GM23338 (cell line): ENCODE data around the gene PPP1R9A. TPM values are rescaled to one million over a fixed set of nuclear protein-coding genes. Genes with fewer than 3 reads are reported as not detected.

Source experiments
- ATAC-seq: fragments of 200-7000 bp; cut with Tn5 transposase; 3 replicates; pipeline ENCODE4 v1.9.1; 2020
- DNase-seq: peaks from one replicate; pipeline ENCODE4 v3.0.0-alpha.2; 2015; ENCODE audit warnings: low spot score
- H2AFZ ChIP-seq: fragments of 200-600 bp; sonication (generic); 2 replicates; pipeline ENCODE4 v1.8.0; 2016; ENCODE audit warnings: antibody characterized with exemption, mild to moderate bottlenecking, moderate library complexity
- H3F3A ChIP-seq: fragments of 200-600 bp; sonication (generic); replicated peaks from 2 replicates; pipeline ENCODE4 v1.8.0; 2017; ENCODE audit warnings: antibody characterized with exemption, mixed run types, low read depth
- H3K27ac ChIP-seq: fragments of 200-600 bp; sonication (generic); 2 replicates; pipeline ENCODE4 v1.6.1; 2016; ENCODE audit warnings: low read depth
- H3K27me3 ChIP-seq: fragments of 200-600 bp; sonication (generic); 2 replicates; pipeline ENCODE4 v1.8.0; 2016; ENCODE audit warnings: mild to moderate bottlenecking, mixed run types, moderate library complexity; ENCODE audit not compliant: insufficient read depth
- H3K36me3 ChIP-seq: fragments of 200-600 bp; sonication (generic); 2 replicates; pipeline ENCODE4 v1.8.0; 2016; ENCODE audit warnings: mild to moderate bottlenecking; ENCODE audit not compliant: insufficient read depth
- H3K4me1 ChIP-seq: fragments of 200-600 bp; sonication (generic); 2 replicates; pipeline ENCODE4 v1.8.0; 2016; ENCODE audit warnings: mild to moderate bottlenecking, moderate library complexity; ENCODE audit not compliant: insufficient read depth
- H3K4me2 ChIP-seq: fragments of 200-600 bp; sonication (generic); 2 replicates; pipeline ENCODE4 v1.7.1; 2017; ENCODE audit warnings: mixed run types
- H3K4me3 ChIP-seq: fragments of 200-600 bp; sonication (generic); 2 replicates; pipeline ENCODE4 v1.6.1; 2016; ENCODE audit warnings: mixed run types
- H3K79me2 ChIP-seq: fragments of 200-600 bp; sonication (generic); replicated peaks from 2 replicates; pipeline ENCODE4 v1.8.0; 2017; ENCODE audit warnings: mild to moderate bottlenecking; ENCODE audit not compliant: insufficient read depth
- H3K9me2 ChIP-seq: fragments of 200-600 bp; sonication (generic); 2 replicates; pipeline ENCODE4 v1.8.0; 2017; ENCODE audit not compliant: insufficient read depth
- H4K20me1 ChIP-seq: fragments of 200-600 bp; sonication (generic); replicated peaks from 2 replicates; pipeline ENCODE4 v1.8.0; 2017; ENCODE audit warnings: mild to moderate bottlenecking; ENCODE audit not compliant: insufficient read depth
- H3K27ac Mint-ChIP-seq: 2 replicates; pipeline ENCODE4 v1.8.0; 2020; ENCODE audit warnings: inconsistent platforms, mild to moderate bottlenecking, moderate library complexity, mixed read lengths
- H3K27me3 Mint-ChIP-seq: 3 replicates; pipeline ENCODE4 v1.8.0; 2022; ENCODE audit warnings: low read depth, mild to moderate bottlenecking, moderate library complexity, mixed read lengths, inconsistent platforms; ENCODE audit not compliant: insufficient read depth, poor library complexity
- H3K36me3 Mint-ChIP-seq: 3 replicates; pipeline ENCODE4 v1.8.0; 2021; ENCODE audit warnings: low read depth, mild to moderate bottlenecking, inconsistent platforms, moderate library complexity, mixed read lengths
- H3K4me1 Mint-ChIP-seq: 3 replicates; pipeline ENCODE4 v1.8.0; 2020; ENCODE audit warnings: mild to moderate bottlenecking, inconsistent platforms, mixed read lengths
- H3K4me3 Mint-ChIP-seq: 3 replicates; pipeline ENCODE4 v1.8.0; 2021; ENCODE audit warnings: moderate library complexity, mild to moderate bottlenecking, inconsistent platforms, mixed read lengths
- H3K9me3 Mint-ChIP-seq: 3 replicates; pipeline ENCODE4 v1.8.0; 2020; ENCODE audit warnings: moderate library complexity, mild to moderate bottlenecking, inconsistent platforms, mixed read lengths
- CREB1 ChIP-seq: fragments of 250-450 bp; sonication (Bioruptor Pico); IDR thresholded peaks from 2 replicates; pipeline ENCODE4 v1.5.0; 2020; ENCODE audit warnings: low read depth, mild to moderate bottlenecking, moderate library complexity
- CTCF ChIP-seq, 2 experiments: fragments of 200-600 bp in 1 of 2; sonication (generic) in 1 of 2; conservative IDR thresholded peaks; 2 replicates each; pipeline versions ENCODE4 v1.5.1 to v1.6.1; 2016 to 2017; ENCODE audit warnings: antibody characterized with exemption in 2 of 2, low read depth in 2 of 2, mild to moderate bottlenecking in 2 of 2, moderate library complexity in 1 of 2
- ETS1 ChIP-seq: IDR thresholded peaks from 2 replicates; pipeline ENCODE4 v1.6.1; 2016; ENCODE audit warnings: antibody characterized with exemption
- EZH2 ChIP-seq: fragments of 200-600 bp; sonication (generic); IDR thresholded peaks from one replicate; pipeline ENCODE4 v1.8.0; 2017; ENCODE audit warnings: antibody characterized with exemption, mild to moderate bottlenecking, low read depth; ENCODE audit not compliant: unreplicated experiment
- EZH2phosphoT487 ChIP-seq: fragments of 200-600 bp; sonication (generic); IDR thresholded peaks from one replicate; pipeline ENCODE4 v1.8.1; 2018; ENCODE audit warnings: antibody characterized with exemption; ENCODE audit not compliant: unreplicated experiment
- JUNB ChIP-seq: IDR thresholded peaks from one replicate; pipeline ENCODE4 v1.6.1; 2016; ENCODE audit warnings: antibody characterized with exemption; ENCODE audit not compliant: unreplicated experiment
- NANOG ChIP-seq: IDR thresholded peaks from 2 replicates; pipeline ENCODE4 v1.6.1; 2016; ENCODE audit warnings: antibody characterized with exemption, borderline replicate concordance
- POLR2AphosphoS5 ChIP-seq: IDR thresholded peaks from 2 replicates; pipeline ENCODE4 v1.6.1; 2016; ENCODE audit warnings: antibody characterized with exemption, low read depth
- REST ChIP-seq: IDR thresholded peaks from one replicate; pipeline ENCODE4 v1.6.1; 2018; ENCODE audit warnings: antibody characterized with exemption; ENCODE audit not compliant: unreplicated experiment
- STAT1 ChIP-seq: IDR thresholded peaks from one replicate; pipeline ENCODE4 v1.6.1; 2016; ENCODE audit warnings: antibody characterized with exemption; ENCODE audit not compliant: unreplicated experiment
- ZNF114 ChIP-seq: fragments of 250-450 bp; sonication (Bioruptor Pico); IDR thresholded peaks from 2 replicates; pipeline ENCODE4 v1.5.0; 2020; ENCODE audit warnings: mild to moderate bottlenecking, moderate library complexity
- ZNF331 ChIP-seq: fragments of 250-450 bp; sonication (Bioruptor Pico); IDR thresholded peaks from 2 replicates; pipeline ENCODE4 v1.5.0; 2020; ENCODE audit warnings: low read depth, mild to moderate bottlenecking, moderate library complexity
- ZNF462 ChIP-seq: fragments of 250-450 bp; sonication (Bioruptor Pico); IDR thresholded peaks from 2 replicates; pipeline ENCODE4 v1.5.0; 2020; ENCODE audit warnings: mild to moderate bottlenecking, moderate library complexity
- polyA plus RNA-seq: library from polyadenylated mRNA; unstranded; fragments of >200 nt; fragmentation: Nextera tagmentation; extraction: Ambion mirVana; gene quantifications from 2 replicates; pipeline ENCODE4 v1.2.1, GENCODE V29; 2016
- total RNA-seq: library from RNA; depleted of rRNA; stranded (reverse); fragments of >200 nt; shearing (Covaris generic); gene quantifications from 2 replicates; pipeline ENCODE4 v1.2.3, GENCODE V29; 2014

The PPP1R9A gene
- total and polyA plus RNA-seq, 2 experiments from 2014 or later: 10.6 to 31.8 TPM

GRCh38 chr7:95172420-95172819, 265.0 kb downstream of the PPP1R9A start:
- Histone ChIP-seq H4K20me1 (no peaks in the 10 kb centered on the region), H3K9me2 (no peaks in the 10 kb centered on the region), H3K27ac (no peak overlapping the region), H3K79me2 (no peaks in the 10 kb centered on the region), H3K27me3 (no peaks in the 10 kb centered on the region), H3K4me2 (no peak overlapping the region), H2AFZ (no peak overlapping the region), H3F3A (no peaks in the 10 kb centered on the region), H3K4me3 (no peak overlapping the region), H3K36me3 (no peaks in the 10 kb centered on the region), H3K4me1 (no peaks in the 10 kb centered on the region)
- DNase-seq (no peak), ATAC-seq (no peak)
- TF ChIP-seq CTCF (conservative IDR thresholded peaks at IDR 0.05; ENCODE audit: low read depth in 2 of 2): no peak
- TF ChIP-seq EZH2: no peak
- no peak for TF ChIP-seq ZNF331 (CRISPR knock-in tag)
- TF ChIP-seq CREB1: no peak
- no peak for TF ChIP-seq ZNF114 (CRISPR knock-in tag)
- no peak for TF ChIP-seq NANOG
- no peak for TF ChIP-seq POLR2AphosphoS5
- no peak for TF ChIP-seq EZH2phosphoT487
- TF ChIP-seq JUNB: no peak
- no peak for TF ChIP-seq ZNF462
- TF ChIP-seq ETS1: no peak
- no peak for TF ChIP-seq STAT1
- TF ChIP-seq REST: no peak
- no peaks in the 10 kb centered on the region for H3K4me1 Mint-ChIP-seq
- H3K4me3 Mint-ChIP-seq: no peak overlapping the region
- peaks cover 5% of the 10 kb centered on the region; the same call in 1 of the 3 replicates for H3K36me3 Mint-ChIP-seq
- H3K27me3 Mint-ChIP-seq: no peaks in the 10 kb centered on the region
- no peak overlapping the region for H3K27ac Mint-ChIP-seq
- no peaks in the 10 kb centered on the region; the same call in 2 of the 3 replicates for H3K9me3 Mint-ChIP-seq
